HEK293T (cell line): ENCODE data around the gene GHR.

ENCODE experiments used
- FOXM1 ChIP-seq: fragments of 450-650 bp; IDR thresholded peaks from 2 replicates; pipeline ENCODE4 v1.6.1; 2017; ENCODE audit warnings: mild to moderate bottlenecking, borderline replicate concordance
- HDGF ChIP-seq: fragments of 450-650 bp; IDR thresholded peaks from 2 replicates; pipeline ENCODE4 v1.6.1; 2017; ENCODE audit warnings: antibody characterized with exemption, borderline replicate concordance
- NFRKB ChIP-seq: fragments of 450-650 bp; IDR thresholded peaks from 2 replicates; pipeline ENCODE4 v1.6.1; 2016; ENCODE audit warnings: mild to moderate bottlenecking, moderate library complexity
- TF ChIP-seq, protein P1 (sequence below): fragments of 450-650 bp; IDR thresholded peaks from 2 replicates; pipeline ENCODE4 v1.6.1; 2016

DNA sequence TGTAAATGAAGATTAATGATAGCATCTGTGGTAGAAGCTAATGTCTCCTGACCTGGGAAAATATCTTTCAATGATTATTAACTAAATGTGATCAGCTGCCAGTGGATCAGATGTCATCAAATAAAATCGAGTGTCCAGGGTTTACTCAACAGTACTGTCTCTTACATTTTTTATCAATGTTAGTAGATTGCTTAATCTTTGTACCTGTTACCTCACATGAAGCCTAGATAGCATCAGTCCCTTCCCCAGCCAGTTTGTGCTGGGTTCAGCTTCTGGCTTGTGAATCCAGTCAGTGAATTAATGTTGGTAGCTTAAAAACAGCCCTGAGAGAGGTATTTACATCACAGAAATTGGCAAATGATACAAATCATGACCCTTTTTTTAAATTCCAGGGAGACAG, 134.4 kb downstream of the GHR start:
- TF ChIP-seq HDGF, result no peak
- no peak for TF ChIP-seq NFRKB
- TF ChIP-seq, protein P1, sequence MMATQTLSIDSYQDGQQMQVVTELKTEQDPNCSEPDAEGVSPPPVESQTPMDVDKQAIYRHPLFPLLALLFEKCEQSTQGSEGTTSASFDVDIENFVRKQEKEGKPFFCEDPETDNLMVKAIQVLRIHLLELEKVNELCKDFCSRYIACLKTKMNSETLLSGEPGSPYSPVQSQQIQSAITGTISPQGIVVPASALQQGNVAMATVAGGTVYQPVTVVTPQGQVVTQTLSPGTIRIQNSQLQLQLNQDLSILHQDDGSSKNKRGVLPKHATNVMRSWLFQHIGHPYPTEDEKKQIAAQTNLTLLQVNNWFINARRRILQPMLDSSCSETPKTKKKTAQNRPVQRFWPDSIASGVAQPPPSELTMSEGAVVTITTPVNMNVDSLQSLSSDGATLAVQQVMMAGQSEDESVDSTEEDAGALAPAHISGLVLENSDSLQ, result no peak
- TF ChIP-seq FOXM1, result no peak
